ENCODE data around the gene ADAMTS14. TPM values are rescaled to one million over a fixed set of nuclear protein-coding genes. Genes with fewer than 3 reads are reported as not detected.

The ADAMTS14 gene
- total RNA-seq, 6 experiments from 2014 or later: 0.03 to 0.09 (median 0.05) TPM; not detected in 2

DNA sequence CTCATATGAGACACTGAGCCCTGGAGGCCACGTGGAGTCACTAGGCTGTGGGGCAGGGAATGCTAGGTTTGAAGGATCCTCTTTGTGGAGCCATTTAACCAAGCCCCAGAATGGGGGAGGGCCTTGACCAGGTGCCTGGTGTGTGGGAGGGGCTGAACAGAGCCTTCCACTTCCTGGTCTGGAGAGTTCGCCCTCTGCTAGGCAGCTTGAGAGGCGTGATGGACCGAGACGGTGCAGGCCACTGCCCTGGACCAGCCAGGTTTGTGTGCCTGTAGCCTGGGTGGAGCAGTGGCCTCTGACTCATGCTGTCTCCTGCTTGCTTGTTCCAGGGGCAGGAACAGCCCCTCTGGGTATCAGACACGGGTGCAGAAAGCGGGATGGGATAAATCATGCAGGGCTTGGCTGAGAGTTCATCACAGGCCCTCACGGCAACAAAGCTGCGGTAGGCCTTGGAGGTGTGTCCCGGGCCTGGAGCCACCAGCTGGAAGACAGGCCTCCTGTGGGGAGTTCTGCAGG, 27.4 kb downstream of the ADAMTS14 start:
- Mint-ChIP-seq H3K4me3 (no peak overlapping the region), H3K27ac (no peak overlapping the region), H3K4me1 (ENCODE audit: low read depth) (no peaks in the 10 kb centered on the region), H3K27me3 (ENCODE audit: insufficient read depth) (peaks cover 14% of the 10 kb centered on the region), H3K36me3 (ENCODE audit: low read depth) (no peaks in the 10 kb centered on the region), H3K9me3 (no peaks in the 10 kb centered on the region)
- TF ChIP-seq CTCF (IDR thresholded peaks at IDR 0.05): no peak
- DNase-seq: no peak

DNA sequence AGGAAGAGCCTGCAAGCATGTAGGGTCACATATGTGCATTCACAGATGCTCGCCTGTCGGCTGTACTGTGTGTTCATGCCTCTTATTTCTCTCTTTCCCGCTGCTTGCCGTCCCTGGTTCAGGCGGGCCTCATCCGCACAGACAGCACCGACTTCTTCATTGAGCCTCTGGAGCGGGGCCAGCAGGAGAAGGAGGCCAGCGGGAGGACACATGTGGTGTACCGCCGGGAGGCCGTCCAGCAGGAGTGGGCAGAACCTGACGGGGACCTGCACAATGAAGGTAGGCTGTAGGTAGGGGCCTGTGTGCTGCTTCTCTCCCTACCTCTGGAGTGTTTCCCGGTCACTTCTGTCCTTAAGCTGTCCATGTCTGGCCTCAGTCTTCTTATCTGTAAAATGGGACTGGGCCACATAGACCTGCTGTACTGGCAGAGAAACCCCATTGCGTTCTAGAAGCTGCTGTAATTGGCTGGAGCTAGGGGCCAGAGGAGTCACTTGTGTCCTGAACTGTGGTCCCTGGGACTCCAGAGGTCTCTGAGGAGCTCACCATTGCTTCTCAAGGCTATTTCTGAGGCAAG, 30.0 kb downstream of the ADAMTS14 start:
- DNase-seq: no peak
- H3K9me3 Mint-ChIP-seq: no peaks in the 10 kb centered on the region
- peaks cover 16% of the 10 kb centered on the region for H3K27me3 Mint-ChIP-seq (ENCODE audit: insufficient read depth)
- H3K36me3 Mint-ChIP-seq (ENCODE audit: low read depth): no peaks in the 10 kb centered on the region
- no peak overlapping the region for H3K4me3 Mint-ChIP-seq
- TF ChIP-seq CTCF (IDR thresholded peaks at IDR 0.05): no peak
- H3K4me1 Mint-ChIP-seq (ENCODE audit: low read depth): no peaks in the 10 kb centered on the region
- H3K27ac Mint-ChIP-seq: no peak overlapping the region

DNA sequence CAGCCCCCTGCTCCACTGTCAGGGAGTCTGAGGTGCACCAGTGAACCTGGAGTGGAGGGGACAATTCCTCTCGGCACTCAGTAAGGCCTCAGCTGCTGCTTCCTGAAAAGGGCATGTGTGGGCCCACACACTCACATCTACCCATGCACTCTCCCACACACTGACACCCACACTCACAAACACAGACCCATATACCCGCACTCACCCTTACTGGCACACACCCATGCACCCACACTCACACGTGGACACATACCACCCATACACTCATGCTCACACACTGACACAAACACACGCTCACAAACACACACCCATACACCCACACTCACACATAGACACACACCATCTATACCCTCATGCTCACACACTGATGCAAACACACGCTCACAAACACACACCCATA, 31.9 kb downstream of the ADAMTS14 start:
- no peak for TF ChIP-seq CTCF (IDR thresholded peaks at IDR 0.05)
- Mint-ChIP-seq H3K4me3 (no peak overlapping the region), H3K27ac (no peak overlapping the region), H3K9me3 (no peaks in the 10 kb centered on the region), H3K27me3 (ENCODE audit: insufficient read depth) (peaks cover 10% of the 10 kb centered on the region), H3K4me1 (ENCODE audit: low read depth) (no peaks in the 10 kb centered on the region), H3K36me3 (ENCODE audit: low read depth) (no peaks in the 10 kb centered on the region)
- DNase-seq: no peak

GRCh38 chr10:70705121-70705861, 33.0 kb downstream of the ADAMTS14 start:
- no peak overlapping the region for H3K27ac Mint-ChIP-seq

GRCh38 chr10:70711177-70711576, 38.9 kb downstream of the ADAMTS14 start:
- H3K27me3 Mint-ChIP-seq (ENCODE audit: insufficient read depth): peaks cover 29% of the 10 kb centered on the region

More at GRCh38 chr10:70705121-70705861, 33.0 kb downstream of the ADAMTS14 start:
- H3K4me1 Mint-ChIP-seq (ENCODE audit: low read depth): no peaks in the 10 kb centered on the region
- DNase-seq: no peak
- no peaks in the 10 kb centered on the region for H3K9me3 Mint-ChIP-seq
- H3K36me3 Mint-ChIP-seq (ENCODE audit: low read depth): no peaks in the 10 kb centered on the region
- peaks cover 13% of the 10 kb centered on the region for H3K27me3 Mint-ChIP-seq (ENCODE audit: insufficient read depth)
- H3K4me3 Mint-ChIP-seq: no peak overlapping the region
- no peak for TF ChIP-seq CTCF (IDR thresholded peaks at IDR 0.05)

More at GRCh38 chr10:70711177-70711576, 38.9 kb downstream of the ADAMTS14 start:
- no peak overlapping the region for H3K4me3 Mint-ChIP-seq
- no peak for DNase-seq
- no peaks in the 10 kb centered on the region for H3K36me3 Mint-ChIP-seq (ENCODE audit: low read depth)
- H3K27ac Mint-ChIP-seq: no peak overlapping the region
- TF ChIP-seq CTCF (IDR thresholded peaks at IDR 0.05): no peak
- H3K4me1 Mint-ChIP-seq (ENCODE audit: low read depth): peaks cover 14% of the 10 kb centered on the region
- no peaks in the 10 kb centered on the region for H3K9me3 Mint-ChIP-seq

Measured in HFFc6 (cell line).